Ishikawa (cell line): ENCODE measurements around the gene SPC24.

Experiments used
- CEBPB ChIP-seq: IDR thresholded peaks from 2 replicates; pipeline ENCODE4 v1.6.1; 2012
- CREB1 ChIP-seq: IDR thresholded peaks from 2 replicates; pipeline ENCODE4 v1.6.1; 2012; ENCODE audit warnings: low read depth
- EGR1 ChIP-seq: IDR thresholded peaks from 2 replicates; pipeline ENCODE4 v1.6.1; 2012
- EP300 ChIP-seq: IDR thresholded peaks from 2 replicates; pipeline ENCODE4 v1.6.1; 2012; ENCODE audit warnings: borderline replicate concordance
- FOXM1 ChIP-seq: IDR thresholded peaks from 2 replicates; pipeline ENCODE4 v1.6.1; 2012; ENCODE audit warnings: low read depth, borderline replicate concordance
- NFIC ChIP-seq: IDR thresholded peaks from 2 replicates; pipeline ENCODE4 v1.6.1; 2012
- RAD21 ChIP-seq: IDR thresholded peaks from 2 replicates; pipeline ENCODE4 v1.6.1; 2012; ENCODE audit warnings: low read depth
- TAF1 ChIP-seq: IDR thresholded peaks from 2 replicates; pipeline ENCODE4 v1.6.1; 2012; ENCODE audit warnings: low read depth, mild to moderate bottlenecking
- TCF12 ChIP-seq: IDR thresholded peaks from 2 replicates; pipeline ENCODE4 v1.6.1; 2012; ENCODE audit warnings: low read depth
- YY1 ChIP-seq: IDR thresholded peaks from 2 replicates; pipeline ENCODE4 v1.6.1; 2012; ENCODE audit warnings: low read depth
- ZBTB7A ChIP-seq: IDR thresholded peaks from 2 replicates; pipeline ENCODE4 v1.6.1; 2012; ENCODE audit warnings: low read depth
- TF ChIP-seq, protein P1 (sequence below): IDR thresholded peaks from 2 replicates; pipeline ENCODE4 v1.6.1; 2012
- TF ChIP-seq, protein P2 (sequence below): IDR thresholded peaks from 2 replicates; pipeline ENCODE4 v1.6.1; 2012; ENCODE audit warnings: low read depth, mild to moderate bottlenecking
- TF ChIP-seq, protein P3 (sequence below): IDR thresholded peaks from 2 replicates; pipeline ENCODE4 v1.6.1; 2012

DNA sequence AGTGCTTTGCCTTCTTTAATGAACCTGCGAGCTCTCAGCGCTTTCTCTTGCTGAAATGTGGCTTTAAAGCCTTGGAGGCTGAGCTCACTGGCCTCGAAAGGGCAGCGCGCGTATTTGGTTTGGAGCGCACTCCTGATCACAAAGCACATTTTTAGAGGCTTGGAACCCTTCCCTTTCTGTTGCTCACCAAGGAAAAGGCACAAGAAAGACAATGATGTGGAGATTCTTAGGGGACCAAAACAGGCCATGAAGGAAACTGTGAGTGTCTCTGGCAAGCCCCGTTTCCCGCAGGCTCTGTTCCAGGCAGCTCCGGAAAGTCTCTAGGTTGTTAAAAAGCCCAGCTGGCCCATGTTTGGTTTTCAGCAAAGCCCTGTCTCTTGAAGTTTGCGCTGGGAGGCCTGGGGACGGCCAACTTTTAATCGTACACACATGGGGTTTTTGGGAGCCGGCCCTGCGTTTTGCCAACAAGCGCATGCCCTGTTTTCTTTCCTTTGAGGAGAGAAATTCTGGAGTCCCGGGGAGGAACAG lies 9.4 kb upstream of the SPC24 start:
- TF ChIP-seq, protein P1, sequence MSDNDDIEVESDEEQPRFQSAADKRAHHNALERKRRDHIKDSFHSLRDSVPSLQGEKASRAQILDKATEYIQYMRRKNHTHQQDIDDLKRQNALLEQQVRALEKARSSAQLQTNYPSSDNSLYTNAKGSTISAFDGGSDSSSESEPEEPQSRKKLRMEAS: no peak
- TF ChIP-seq ZBTB7A (no peak), RAD21 (no peak), TAF1 (no peak), CEBPB (no peak), EP300 (no peak), TCF12 (no peak), FOXM1 (no peak), NFIC (no peak), YY1 (no peak), CREB1 (no peak), EGR1 (no peak)
- TF ChIP-seq, protein P2, sequence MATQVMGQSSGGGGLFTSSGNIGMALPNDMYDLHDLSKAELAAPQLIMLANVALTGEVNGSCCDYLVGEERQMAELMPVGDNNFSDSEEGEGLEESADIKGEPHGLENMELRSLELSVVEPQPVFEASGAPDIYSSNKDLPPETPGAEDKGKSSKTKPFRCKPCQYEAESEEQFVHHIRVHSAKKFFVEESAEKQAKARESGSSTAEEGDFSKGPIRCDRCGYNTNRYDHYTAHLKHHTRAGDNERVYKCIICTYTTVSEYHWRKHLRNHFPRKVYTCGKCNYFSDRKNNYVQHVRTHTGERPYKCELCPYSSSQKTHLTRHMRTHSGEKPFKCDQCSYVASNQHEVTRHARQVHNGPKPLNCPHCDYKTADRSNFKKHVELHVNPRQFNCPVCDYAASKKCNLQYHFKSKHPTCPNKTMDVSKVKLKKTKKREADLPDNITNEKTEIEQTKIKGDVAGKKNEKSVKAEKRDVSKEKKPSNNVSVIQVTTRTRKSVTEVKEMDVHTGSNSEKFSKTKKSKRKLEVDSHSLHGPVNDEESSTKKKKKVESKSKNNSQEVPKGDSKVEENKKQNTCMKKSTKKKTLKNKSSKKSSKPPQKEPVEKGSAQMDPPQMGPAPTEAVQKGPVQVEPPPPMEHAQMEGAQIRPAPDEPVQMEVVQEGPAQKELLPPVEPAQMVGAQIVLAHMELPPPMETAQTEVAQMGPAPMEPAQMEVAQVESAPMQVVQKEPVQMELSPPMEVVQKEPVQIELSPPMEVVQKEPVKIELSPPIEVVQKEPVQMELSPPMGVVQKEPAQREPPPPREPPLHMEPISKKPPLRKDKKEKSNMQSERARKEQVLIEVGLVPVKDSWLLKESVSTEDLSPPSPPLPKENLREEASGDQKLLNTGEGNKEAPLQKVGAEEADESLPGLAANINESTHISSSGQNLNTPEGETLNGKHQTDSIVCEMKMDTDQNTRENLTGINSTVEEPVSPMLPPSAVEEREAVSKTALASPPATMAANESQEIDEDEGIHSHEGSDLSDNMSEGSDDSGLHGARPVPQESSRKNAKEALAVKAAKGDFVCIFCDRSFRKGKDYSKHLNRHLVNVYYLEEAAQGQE: no peak
- TF ChIP-seq, protein P3, sequence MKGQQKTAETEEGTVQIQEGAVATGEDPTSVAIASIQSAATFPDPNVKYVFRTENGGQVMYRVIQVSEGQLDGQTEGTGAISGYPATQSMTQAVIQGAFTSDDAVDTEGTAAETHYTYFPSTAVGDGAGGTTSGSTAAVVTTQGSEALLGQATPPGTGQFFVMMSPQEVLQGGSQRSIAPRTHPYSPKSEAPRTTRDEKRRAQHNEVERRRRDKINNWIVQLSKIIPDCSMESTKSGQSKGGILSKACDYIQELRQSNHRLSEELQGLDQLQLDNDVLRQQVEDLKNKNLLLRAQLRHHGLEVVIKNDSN: no peak
